GOT3 (cell line): ENCODE data around the gene NFYB.
"Not testable (repeated sequence)": the region's sequence is repeated elsewhere in the genome, so short reads cannot be mapped to it uniquely, and the experiment has no call there.

Source experiments
- DNase-seq: peaks from one replicate; lab custom pipeline; 2025; ENCODE audit warnings: mixed read lengths; lab: John Stamatoyannopoulos, UW

NFYB gene

GRCh38 chr12:104114834-104115586 is 23.0 kb downstream of the NFYB start:
- not testable (repeated sequence) for DNase-seq

GRCh38 chr12:104109446-104110271 is 28.4 kb downstream of the NFYB start:
- no peak for DNase-seq

- DNase-seq: peak; percentile 5
Measured at GRCh38 chr12:104108755-104109445, 29.1 kb downstream of the NFYB start.

GRCh38 chr12:104106965-104107364 is 31.0 kb downstream of the NFYB start:
- DNase-seq: no peak

GRCh38 chr12:104105461-104105860 is 32.5 kb downstream of the NFYB start:
- DNase-seq: no peak

GRCh38 chr12:104097954-104098353 is 40.1 kb downstream of the NFYB start:
- DNase-seq: no peak

GRCh38 chr12:104095289-104095688 is 42.7 kb downstream of the NFYB start:
- DNase-seq: no peak

GRCh38 chr12:104094284-104094683 is 43.7 kb downstream of the NFYB start:
- DNase-seq: no peak

GRCh38 chr12:104091136-104091535 is 46.9 kb downstream of the NFYB start:
- no peak for DNase-seq

GRCh38 chr12:104090685-104091084 is 47.3 kb downstream of the NFYB start:
- no peak for DNase-seq

- no peak for DNase-seq
Measured at GRCh38 chr12:104083769-104084475, 54.1 kb downstream of the NFYB start.

- DNase-seq: no peak
Measured at GRCh38 chr12:104080764-104081163, 57.2 kb downstream of the NFYB start.

GRCh38 chr12:104079024-104079423 is 59.0 kb downstream of the NFYB start:
- no peak for DNase-seq

- no peak for DNase-seq
Measured at GRCh38 chr12:104073699-104074098, 64.3 kb downstream of the NFYB start.

- DNase-seq: no peak
Measured at GRCh38 chr12:104072099-104072498, 65.9 kb downstream of the NFYB start.
